Psoas muscle (tissue), 8 donors: ENCODE results near the gene GNGT1. TPM values are rescaled to one million over a fixed set of nuclear protein-coding genes. Genes with fewer than 3 reads are reported as not detected.

ENCODE experiments used
- ATAC-seq, 4 donors: fragments of 200-7000 bp; cut with Tn5 transposase; one replicate each; pipeline ENCODE4 v1.9.1; 2020; ENCODE audit warnings: moderate library complexity in 3 of 4, mild to moderate bottlenecking in 2 of 4
- DNase-seq, 2 donors: peaks; one replicate each; pipeline ENCODE4 v3.0.0-alpha.2; 2020
- H3K27ac ChIP-seq: fragments of 200-600 bp; one replicate; pipeline ENCODE4 v1.8.0; 2022
- H3K27me3 ChIP-seq, 3 donors: fragments of 200-600 bp in 1 of 3; one replicate each; pipeline versions ENCODE4 v1.6.1 to v1.8.0; 2013 to 2022; ENCODE audit warnings: low read length in 2 of 3, mild to moderate bottlenecking in 2 of 3, moderate library complexity in 1 of 3; ENCODE audit not compliant: insufficient read depth in 3 of 3
- H3K36me3 ChIP-seq, 2 donors: fragments of 200-600 bp in 1 of 2; one replicate each; pipeline versions ENCODE4 v1.6.1 to v1.8.0; 2013 to 2022; ENCODE audit warnings: low read depth in 1 of 2, mild to moderate bottlenecking in 1 of 2, moderate library complexity in 1 of 2; ENCODE audit not compliant: insufficient read depth in 1 of 2
- H3K4me1 ChIP-seq: fragments of 200-600 bp; one replicate; pipeline ENCODE4 v1.8.0; 2022
- H3K4me3 ChIP-seq: fragments of 200-600 bp; one replicate; pipeline ENCODE4 v1.8.0; 2022; ENCODE audit warnings: mild to moderate bottlenecking
- H3K9me3 ChIP-seq: fragments of 200-600 bp; one replicate; pipeline ENCODE4 v1.8.0; 2022
- CTCF ChIP-seq: fragments of 200-600 bp; IDR thresholded peaks from one replicate; pipeline ENCODE4 v1.8.0; 2022; ENCODE audit warnings: antibody characterized with exemption
- WGBS, 3 donors: extraction: QIAGEN DNeasy Blood & Tissue Kit; methylation state at CpG; one replicate each; pipeline versions ENCODE4 v1.1.6 to v1.1.7; 2013; 5-methylcytosine and 5-hydroxymethylcytosine counted together
- intact Hi-C, 2 donors: fragments of 100-400 bp; cut with DNase I; formaldehyde crosslinking; loops; one replicate each; pipeline versions ENCODE4 v1.11.0 to v1.14.2; 2022
- polyA plus RNA-seq, 3 donors: library from polyadenylated mRNA; stranded (reverse); fragments of 200-250 nt; gene quantifications; one replicate each; pipeline ENCODE4 v1.2.3, GENCODE V29; 2013
- total RNA-seq, 4 donors: library from RNA; stranded (reverse); fragmentation: NEBNext Ultra II Directional in 2 of 4; extraction: Animal tissue kit (Norgen Biotek cat#: 25700) in 2 of 4; gene quantifications; one replicate each; pipeline versions ENCODE4 v1.2.1 to v1.2.4, GENCODE V29; 2021 to 2023
- donor health status: healthy with polysubstance abuse.
- donor health status: DM: no; HTN: no; CAD: no; lungs with moderate emphysema.
- donor health status: Bipolar disorder and iron deficiency.
- donor health status: healthy.
- donor health status: DM: yes; HTN: yes; CAD: no.
- donor health status: DM: no; HTN: no; CAD: no.
- donor health status: DM: no; HTN: no; CAD: no.
- donor health status: DM: yes; HTN: yes; CAD: no.

GNGT1 gene
- total and polyA plus RNA-seq, 7 donors = 0.07 TPM; not detected in 6

GRCh38 chr7:93926800-93927199 lies 20.4 kb downstream of the GNGT1 start:
- H3K4me3 ChIP-seq = no peak overlapping the region
- intact Hi-C loops = no loop called here
- ATAC-seq = no peak
- no peaks in the 10 kb centered on the region for H3K9me3 ChIP-seq
- H3K27ac ChIP-seq = no peak overlapping the region
- peaks cover 0 to 10% of the 10 kb centered on the region in 2 donors for H3K36me3 ChIP-seq
- no peaks in the 10 kb centered on the region for H3K27me3 ChIP-seq
- DNase-seq = no peak
- H3K4me1 ChIP-seq = no peaks in the 10 kb centered on the region
- WGBS, 3 donors = 26 to 61% (median 28%) methylated on average over 1 of the region's 1 CpG
- no peak for TF ChIP-seq CTCF

GRCh38 chr7:93927585-93927984 lies 21.2 kb downstream of the GNGT1 start:
- ATAC-seq (no peak), DNase-seq (no peak)
- Histone ChIP-seq H3K4me3 (no peak overlapping the region), H3K9me3 (no peaks in the 10 kb centered on the region), H3K27me3 (no peaks in the 10 kb centered on the region), H3K27ac (peak overlapping the region; percentile 7), H3K4me1 (no peaks in the 10 kb centered on the region), H3K36me3 (peaks cover 0 to 10% of the 10 kb centered on the region in 2 donors)
- 61 to 72% (median 67%) methylated on average over 3 of the region's 3 CpGs for WGBS, 3 donors
- intact Hi-C loops = no loop called here
- no peak for TF ChIP-seq CTCF

- H3K27ac ChIP-seq = no peak overlapping the region
- no peak overlapping the region for H3K4me3 ChIP-seq
- ATAC-seq (no peak), DNase-seq (no peak)
- no peak for TF ChIP-seq CTCF
- no peaks in the 10 kb centered on the region for H3K9me3 ChIP-seq
- intact Hi-C loops = no loop called here
- peaks cover 0 to 3% of the 10 kb centered on the region in 2 donors for H3K36me3 ChIP-seq
- no peaks in the 10 kb centered on the region for H3K27me3 ChIP-seq
- H3K4me1 ChIP-seq = no peaks in the 10 kb centered on the region
- 74 to 81% (median 75%) methylated on average over 3 of the region's 3 CpGs for WGBS, 3 donors
Measured at GRCh38 chr7:93931655-93932054, 25.3 kb downstream of the GNGT1 start.

GRCh38 chr7:93933156-93933555 lies 26.8 kb downstream of the GNGT1 start:
- no peak overlapping the region for H3K4me3 ChIP-seq
- no peak for TF ChIP-seq CTCF
- no peak for ATAC-seq
- no peaks in the 10 kb centered on the region for H3K36me3 ChIP-seq
- no peaks in the 10 kb centered on the region for H3K27me3 ChIP-seq
- no peaks in the 10 kb centered on the region for H3K9me3 ChIP-seq
- no peaks in the 10 kb centered on the region for H3K4me1 ChIP-seq
- no peak for DNase-seq
- no peak overlapping the region for H3K27ac ChIP-seq
- intact Hi-C loops = no loop called here
- 67 to 79% (median 67%) methylated on average over 3 of the region's 3 CpGs for WGBS, 3 donors

- 75 to 85% (median 80%) methylated on average over 2 of the region's 2 CpGs for WGBS, 3 donors
Measured at GRCh38 chr7:93935102-93935501, 28.7 kb downstream of the GNGT1 start.

More at GRCh38 chr7:93935102-93935501, 28.7 kb downstream of the GNGT1 start:
- Histone ChIP-seq H3K4me3 (no peak overlapping the region), H3K27me3 (no peaks in the 10 kb centered on the region), H3K9me3 (no peaks in the 10 kb centered on the region), H3K36me3 (no peaks in the 10 kb centered on the region), H3K27ac (no peak overlapping the region), H3K4me1 (no peaks in the 10 kb centered on the region)
- intact Hi-C loops = no loop called here
- ATAC-seq (no peak), DNase-seq (no peak)
- TF ChIP-seq CTCF = no peak
